GM12891 (cell line): ENCODE data around the gene ZNF516.
A peak's percentile ranks its signal among the peaks of the same experiment; 100 is the strongest.

Experiments
- DNase-seq: peaks from one replicate; pipeline ENCODE4 v3.0.0; 2011; ENCODE audit warnings: low spot score; ENCODE audit not compliant: insufficient read length
- FAIRE-seq: peaks from 2 replicates; lab custom pipeline; 2011; peaks lifted over from hg19 to GRCh38; lab: Jason Lieb, UNC
- PAX5 ChIP-seq: IDR thresholded peaks from 2 replicates; pipeline ENCODE4 v1.6.1; 2011; ENCODE audit warnings: low read length, moderate library complexity, mild to moderate bottlenecking; ENCODE audit not compliant: insufficient read depth, severe bottlenecking
- POLR2A ChIP-seq: IDR thresholded peaks from 2 replicates; pipeline ENCODE4 v1.6.1; 2011; ENCODE audit warnings: low read depth, low read length, control low read depth
- POLR2AphosphoS5 ChIP-seq: IDR thresholded peaks from 2 replicates; pipeline ENCODE4 v1.6.1; 2011; ENCODE audit warnings: low read depth, low read length, control low read depth
- POU2F2 ChIP-seq: IDR thresholded peaks from 2 replicates; pipeline ENCODE4 v1.6.1; 2011; ENCODE audit warnings: low read depth, mild to moderate bottlenecking, control low read depth, low read length, moderate library complexity
- SPI1 ChIP-seq: IDR thresholded peaks from 2 replicates; pipeline ENCODE4 v1.6.1; 2011; ENCODE audit warnings: low read depth, low read length, control low read depth
- TAF1 ChIP-seq: IDR thresholded peaks from 2 replicates; pipeline ENCODE4 v1.6.1; 2011; ENCODE audit warnings: low read depth, low read length, control low read depth

ZNF516 gene

GRCh38 chr18:76410033-76410432 lies 85.0 kb downstream of the ZNF516 start:
- FAIRE-seq = peak; percentile 23
- TF ChIP-seq POU2F2 = no peak
- no peak for TF ChIP-seq POLR2A
- TF ChIP-seq TAF1 = no peak
- no peak for TF ChIP-seq PAX5
- TF ChIP-seq SPI1 = no peak
- TF ChIP-seq POLR2AphosphoS5 = no peak
- no peak for DNase-seq

GRCh38 chr18:76408480-76409067 lies 86.5 kb downstream of the ZNF516 start:
- FAIRE-seq (peak; percentile 33), DNase-seq (no peak)
- no peak for TF ChIP-seq SPI1
- no peak for TF ChIP-seq POLR2AphosphoS5
- no peak for TF ChIP-seq POU2F2
- no peak for TF ChIP-seq POLR2A
- no peak for TF ChIP-seq TAF1
- no peak for TF ChIP-seq PAX5

GRCh38 chr18:76407681-76408080 lies 87.4 kb downstream of the ZNF516 start:
- FAIRE-seq (no peak), DNase-seq (no peak)
- TF ChIP-seq POU2F2 = no peak
- no peak for TF ChIP-seq POLR2AphosphoS5
- TF ChIP-seq PAX5 = no peak
- no peak for TF ChIP-seq TAF1
- no peak for TF ChIP-seq POLR2A
- TF ChIP-seq SPI1 = no peak

GRCh38 chr18:76406791-76407190 lies 88.3 kb downstream of the ZNF516 start:
- DNase-seq (no peak), FAIRE-seq (no peak)
- no peak for TF ChIP-seq TAF1

- DNase-seq (no peak), FAIRE-seq (peak; percentile 66)
- TF ChIP-seq POU2F2 = no peak
- no peak for TF ChIP-seq TAF1
- TF ChIP-seq PAX5 = no peak
- no peak for TF ChIP-seq POLR2A
- no peak for TF ChIP-seq SPI1
- TF ChIP-seq POLR2AphosphoS5 = no peak
Measured at GRCh38 chr18:76405681-76406356, 89.2 kb downstream of the ZNF516 start.

- no peak for DNase-seq
- FAIRE-seq = no peak
- no peak for TF ChIP-seq POLR2AphosphoS5
- no peak for TF ChIP-seq SPI1
Measured at GRCh38 chr18:76405280-76405679, 89.8 kb downstream of the ZNF516 start.

GRCh38 chr18:76404345-76404831 lies 90.7 kb downstream of the ZNF516 start:
- no peak for TF ChIP-seq SPI1
- FAIRE-seq (peak; percentile 81), DNase-seq (no peak)

- DNase-seq = no peak
- TF ChIP-seq POLR2AphosphoS5 (no peak), PAX5 (no peak)
- no peak for FAIRE-seq
Measured at GRCh38 chr18:76402026-76402990, 92.7 kb downstream of the ZNF516 start.

- DNase-seq = no peak
- FAIRE-seq = no peak
Measured at GRCh38 chr18:76401498-76401897, 93.5 kb downstream of the ZNF516 start.

GRCh38 chr18:76399613-76400391 lies 95.2 kb downstream of the ZNF516 start:
- TF ChIP-seq SPI1 (no peak), POLR2A (no peak), TAF1 (no peak), POLR2AphosphoS5 (no peak), PAX5 (no peak), POU2F2 (no peak)
- DNase-seq (no peak), FAIRE-seq (no peak)

More at GRCh38 chr18:76401498-76401897, 93.5 kb downstream of the ZNF516 start:
- no peak for TF ChIP-seq PAX5
- TF ChIP-seq SPI1 = no peak
- no peak for TF ChIP-seq TAF1
- TF ChIP-seq POU2F2 = no peak
- TF ChIP-seq POLR2A = no peak
- TF ChIP-seq POLR2AphosphoS5 = no peak
